Islet of Langerhans (tissue), 1 donor: Measurements from ENCODE around the gene PHF1.

Experiments
- FAIRE-seq: peaks from one replicate; lab custom pipeline; 2011; peaks lifted over from hg19 to GRCh38; lab: Jason Lieb, UNC

The PHF1 gene

GRCh38 chr6:33433001-33433543 lies 22.3 kb downstream of the PHF1 start:
- FAIRE-seq = no peak

GRCh38 chr6:33433544-33434191 lies 22.9 kb downstream of the PHF1 start:
- no peak for FAIRE-seq

- FAIRE-seq = no peak
These were observed 24.1 kb downstream of the PHF1 start for GRCh38 chr6:33434961-33435360.

GRCh38 chr6:33437666-33438065 lies 26.9 kb downstream of the PHF1 start:
- FAIRE-seq = no peak

- FAIRE-seq = no peak
These were observed 28.3 kb downstream of the PHF1 start for GRCh38 chr6:33438978-33439594.

GRCh38 chr6:33439956-33440648 lies 29.3 kb downstream of the PHF1 start:
- FAIRE-seq = no peak

GRCh38 chr6:33440649-33441309 lies 30.0 kb downstream of the PHF1 start:
- no peak for FAIRE-seq

- no peak for FAIRE-seq
These were observed 30.6 kb downstream of the PHF1 start for GRCh38 chr6:33441457-33441856.

GRCh38 chr6:33442283-33442682 lies 31.5 kb downstream of the PHF1 start:
- no peak for FAIRE-seq

GRCh38 chr6:33443025-33443424 lies 32.2 kb downstream of the PHF1 start:
- no peak for FAIRE-seq

- FAIRE-seq = no peak
These were observed 33.0 kb downstream of the PHF1 start for GRCh38 chr6:33443619-33444504.

- no peak for FAIRE-seq
These were observed 34.3 kb downstream of the PHF1 start for GRCh38 chr6:33445119-33445603.

- FAIRE-seq = no peak
These were observed 35.5 kb downstream of the PHF1 start for GRCh38 chr6:33446356-33446755.

GRCh38 chr6:33450434-33450833 lies 39.6 kb downstream of the PHF1 start:
- FAIRE-seq = no peak

- no peak for FAIRE-seq
These were observed 40.8 kb downstream of the PHF1 start for GRCh38 chr6:33451606-33452005.

- no peak for FAIRE-seq
These were observed 41.7 kb downstream of the PHF1 start for GRCh38 chr6:33452496-33452895.

GRCh38 chr6:33453393-33454008 lies 42.7 kb downstream of the PHF1 start:
- no peak for FAIRE-seq

GRCh38 chr6:33454009-33454946 lies 43.5 kb downstream of the PHF1 start, which contains the start of gene ZBTB9:
Gene ZBTB9, plus strand, starts transcription at chr6:33454576. Its CDS starts 525 bp downstream, at chr6:33455101.
- FAIRE-seq = no peak

GRCh38 chr6:33455051-33455450 lies 44.2 kb downstream of the PHF1 start:
- FAIRE-seq = no peak

- no peak for FAIRE-seq
These were observed 45.3 kb downstream of the PHF1 start for GRCh38 chr6:33456156-33456555.
